ENCODE results near the gene CPT2. TPM values are rescaled to one million over a fixed set of nuclear protein-coding genes. Genes with fewer than 3 reads are reported as not detected.

Gene CPT2
- total and polyA plus RNA-seq, 2 of the 4 experiments (the other 2 are of a cell fraction), result 15.8 to 16.0 TPM

- Histone ChIP-seq H3K18ac (ENCODE audit: low read depth, low read length) (no peak overlapping the region), H3K14ac (replicated peaks; ENCODE audit: low read depth, low read length) (no peak overlapping the region), H3K9me1 (ENCODE audit: insufficient read depth, low read length) (no peaks in the 10 kb centered on the region), H2BK5ac (ENCODE audit: low read depth, low read length, poor library complexity, severe bottlenecking) (no peak overlapping the region), H3K27ac (ENCODE audit: insufficient read depth, low read length) (no peak overlapping the region), H4K5ac (ENCODE audit: low read depth, low read length) (no peak overlapping the region), H3K23ac (ENCODE audit: low read depth, low read length) (no peak overlapping the region), H3K9ac (ENCODE audit: low read depth, low read length) (no peak overlapping the region), H2BK120ac (ENCODE audit: low read depth, low read length) (no peak overlapping the region), H4K8ac (ENCODE audit: low read depth in 2 of 2, low read length in 2 of 2) (no peak overlapping the region), H2BK15ac (ENCODE audit: low read depth, low read length) (no peak overlapping the region), H2BK20ac (ENCODE audit: low read depth, low read length) (no peak overlapping the region), H2AK5ac (ENCODE audit: low read depth, low read length) (no peak overlapping the region), H3K9me3 (ENCODE audit: control insufficient read depth, insufficient read depth, low read length) (peaks cover 6% of the 10 kb centered on the region), H4K91ac (ENCODE audit: insufficient read depth, low read depth, low read length) (no peak overlapping the region), H3K27me3 (ENCODE audit: control insufficient read depth, insufficient read depth, low read length) (no peaks in the 10 kb centered on the region), H3K4me2 (ENCODE audit: low read depth, low read length) (no peak overlapping the region), H3K36me3 (ENCODE audit: control insufficient read depth, insufficient read depth, low read length) (peaks cover 54% of the 10 kb centered on the region), H3K4me3 (ENCODE audit: insufficient read depth, low read depth, low read length) (no peak overlapping the region), H3K4me1 (ENCODE audit: control insufficient read depth, insufficient read depth, low read length) (no peaks in the 10 kb centered on the region), H4K20me1 (ENCODE audit: insufficient read depth, low read length) (no peaks in the 10 kb centered on the region), H3K4ac (ENCODE audit: low read depth, low read length) (no peak overlapping the region), H3K79me1 (ENCODE audit: low read depth in 1 of 2, low read length in 2 of 2) (peaks cover 4 to 5% of the 10 kb centered on the region in 2 experiments; a peak in 3 of 4 replicates), H2AFZ (replicated peaks; ENCODE audit: low read length, poor library complexity) (no peak overlapping the region), H2AK9ac (replicated peaks; ENCODE audit: low read depth, low read length, poor library complexity) (no peak overlapping the region), H3K56ac (ENCODE audit: extremely low read depth, insufficient read depth, low read length) (no peak overlapping the region)
- in situ Hi-C loops (cut with MboI; ENCODE audit: low sequenced_read_pairs), result no loop called here
- ATAC-seq (ENCODE audit: low read depth), result no peak
- dilution Hi-C loops (cut with HindIII; ENCODE audit: low sequenced_read_pairs, unreplicated experiment), result no loop called here
- TSS peak; percentile 41 for BruUV-seq (replicated peaks)
- POLR2A ChIA-PET (ENCODE audit: unreplicated experiment), result no interaction called here
- CTCF ChIA-PET, result no interaction called here
- TF ChIP-seq CEBPB (IDR thresholded peaks at IDR 0.05; ENCODE audit: low read depth, low read length) (no peak), SMC3 (IDR thresholded peaks at IDR 0.05; ENCODE audit: low read depth, low read length) (no peak), CTCF (conservative IDR thresholded peaks at IDR 0.05; ENCODE audit: low read depth, low read length) (no peak), MXI1 (IDR thresholded peaks at IDR 0.05; ENCODE audit: borderline replicate concordance, low read depth, low read length) (no peak), USF2 (IDR thresholded peaks at IDR 0.05; ENCODE audit: low read depth, low read length) (no peak)
- DNase-seq, result no peak
- WGBS, 2 experiments (ENCODE audit: extremely low coverage in 2 of 2, insufficient read length in 1 of 2), result 80% methylated on average over 1 of the region's 7 CpGs; no CpG with 5 or more reads in 1 of the 2 experiments
- intact Hi-C loops (cut with micrococcal nuclease), result no loop called here
These were observed 13.7 kb downstream of the CPT2 start for GRCh38 chr1:53210352-53210751.
